Hepatocyte (in vitro differentiated cells): ENCODE measurements around the gene NOX5.

Experiments used
- CTCF ChIP-seq: fragments of 200-600 bp; sonication (generic); IDR thresholded peaks from 2 replicates; pipeline ENCODE4 v1.5.1; 2016; ENCODE audit warnings: antibody characterized with exemption, mild to moderate bottlenecking; ENCODE audit not compliant: poor library complexity
- EZH2phosphoT487 ChIP-seq: fragments of 200-600 bp; sonication (generic); IDR thresholded peaks from one replicate; pipeline ENCODE4 v1.6.1; 2018; ENCODE audit warnings: antibody characterized with exemption, mild to moderate bottlenecking, low read depth, moderate library complexity; ENCODE audit not compliant: unreplicated experiment, severe bottlenecking

- TF ChIP-seq EZH2phosphoT487 (no peak), CTCF (no peak)
These were observed 35.5 kb upstream of the NOX5 start for GRCh38 chr15:68979006-68979405.
